GM18861 (cell line): ENCODE results near the gene BTC.
"Not testable (repeated sequence)": the region's sequence is repeated elsewhere in the genome, so short reads cannot be mapped to it uniquely, and the experiment has no call there.

ENCODE experiments used
- ATAC-seq: cut with Tn5 transposase; IDR thresholded peaks from one replicate; pipeline ENCODE4 v1.9.1; 2021; ENCODE audit not compliant: unreplicated experiment

Gene BTC

DNA sequence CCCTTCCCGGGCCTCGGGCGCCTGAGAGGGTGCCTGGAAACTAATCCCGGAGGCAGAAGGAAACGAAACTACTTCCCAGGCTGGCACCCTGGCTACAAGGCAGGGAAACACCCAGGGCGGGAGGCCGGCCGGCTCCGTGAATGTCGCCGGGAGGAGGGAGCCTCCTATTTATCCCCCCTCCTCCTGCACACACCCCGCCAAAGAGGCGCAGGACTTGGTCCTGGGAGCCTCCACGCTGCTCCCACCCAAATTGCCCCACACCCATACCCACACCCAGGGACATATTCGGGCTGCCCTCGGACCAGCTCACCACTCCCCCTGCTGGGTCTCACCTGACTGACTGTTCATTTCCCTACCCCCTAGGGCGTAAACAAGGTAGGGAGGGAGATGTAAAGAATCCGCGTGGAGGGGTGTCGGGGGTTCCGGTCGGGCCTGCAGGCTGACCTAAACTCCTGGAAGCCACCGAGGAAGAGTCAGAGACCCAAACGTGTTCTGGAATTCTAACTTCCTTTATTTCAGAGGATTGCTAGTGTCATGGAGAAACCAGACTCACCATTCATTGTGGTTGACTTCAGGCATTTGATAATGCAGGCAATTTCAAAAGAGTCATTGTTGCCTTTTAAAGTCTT, at the start of gene BTC:
Gene BTC, minus strand, starts transcription at position 142 of the 629 bp plus-strand sequence. CDS start 198 bp downstream, outside the sequence.
- ATAC-seq: no peak

DNA sequence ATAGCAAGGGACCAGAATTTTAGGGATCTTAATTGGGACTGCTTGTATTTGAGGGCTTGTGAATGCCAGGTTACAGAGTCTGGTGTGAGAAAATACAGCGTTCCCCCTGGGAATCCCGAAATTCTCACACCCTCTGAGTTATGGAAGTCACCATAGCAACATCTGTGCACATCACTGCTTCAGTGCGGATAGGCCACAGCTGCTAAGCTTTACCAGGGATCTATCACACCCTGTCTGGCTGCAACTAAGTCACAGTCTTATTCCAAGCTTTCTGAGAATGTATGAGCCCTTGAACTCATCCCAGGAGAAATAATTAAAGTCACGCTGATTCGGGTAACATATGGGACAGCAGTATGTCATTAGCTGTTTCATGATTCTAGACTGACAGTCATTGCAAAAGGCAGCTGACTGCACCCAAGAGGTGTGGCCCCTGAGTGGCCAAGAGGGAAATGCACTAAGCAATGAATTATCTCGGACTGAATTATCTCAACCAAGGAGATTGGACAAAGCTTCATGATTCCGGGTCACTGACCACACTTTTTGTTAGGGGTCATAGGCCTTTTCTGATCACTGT, 46.7 kb upstream of the BTC start:
- ATAC-seq: no peak

DNA sequence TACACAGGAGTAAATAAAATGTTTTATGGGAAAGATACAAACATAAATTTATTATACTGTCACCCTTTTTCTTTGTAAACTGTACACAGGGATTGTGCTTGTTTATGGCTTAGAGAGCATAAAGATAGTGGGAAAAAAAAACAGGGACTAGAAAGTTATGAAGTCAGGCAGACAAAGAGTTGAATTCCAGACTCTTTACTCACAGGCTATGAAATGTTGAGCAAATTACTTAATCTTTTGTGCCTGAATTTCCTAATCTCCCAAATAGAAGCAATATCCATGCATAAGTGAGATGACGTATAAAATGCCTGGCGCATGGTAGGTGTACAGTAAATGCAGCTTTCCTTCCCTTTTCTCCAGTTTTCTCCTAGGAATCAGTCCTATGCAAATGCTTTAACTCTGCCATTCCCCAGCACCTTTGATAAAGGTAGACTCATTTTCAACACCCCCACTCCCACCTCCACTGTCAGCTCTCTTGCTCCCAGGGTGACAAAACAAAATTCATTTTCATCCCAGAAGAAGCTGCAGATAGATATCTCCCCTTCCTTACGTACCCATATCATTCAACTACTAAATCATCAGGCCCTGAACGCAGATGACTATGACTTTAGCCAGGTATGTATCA, 44.5 kb upstream of the BTC start:
- ATAC-seq: no peak

DNA sequence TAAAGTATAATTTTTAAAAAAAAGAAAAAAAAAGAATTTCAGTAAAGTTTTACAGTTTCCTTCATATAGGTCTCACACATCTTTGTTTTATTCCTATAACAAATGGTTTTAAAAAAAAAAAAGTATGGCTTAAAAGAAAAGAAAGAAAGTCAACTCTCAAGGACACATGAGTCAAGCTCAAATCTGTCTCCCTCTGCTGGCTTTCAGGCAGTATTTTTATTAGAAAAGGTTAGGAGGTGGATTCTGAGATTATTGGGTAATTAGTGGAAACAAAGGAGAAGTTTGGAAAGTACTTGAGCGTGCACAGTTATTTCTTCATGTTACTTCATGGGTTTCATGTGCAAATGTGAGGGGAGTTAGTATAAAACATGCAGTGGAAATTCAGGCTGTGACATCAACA, 36.6 kb upstream of the BTC start:
- no peak for ATAC-seq

- peak; percentile 77 for ATAC-seq
Observed at GRCh38 chr4:74823194-74823593, 28.9 kb upstream of the BTC start.

DNA sequence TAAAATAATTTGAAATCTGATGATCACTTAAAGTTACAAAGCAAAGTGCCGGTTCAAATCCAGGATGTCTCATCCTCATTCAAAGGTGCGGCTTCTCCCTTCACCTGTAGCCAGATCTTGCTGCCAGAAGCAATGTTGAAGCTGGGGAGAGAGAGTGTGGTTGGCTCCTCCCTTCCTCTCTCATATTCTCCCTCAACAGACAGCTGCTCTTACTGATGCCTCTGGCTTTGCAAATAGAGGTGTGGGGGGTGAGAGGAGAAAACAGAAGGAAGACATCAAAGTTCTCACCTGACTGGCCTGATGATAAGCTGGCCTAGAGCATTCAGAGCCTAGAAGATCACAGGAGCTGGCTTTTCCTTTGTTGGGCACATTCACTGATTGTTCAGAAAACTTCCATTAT, 28.3 kb upstream of the BTC start:
- no peak for ATAC-seq

GRCh38 chr4:74821541-74821940, 27.2 kb upstream of the BTC start:
- ATAC-seq: no peak

DNA sequence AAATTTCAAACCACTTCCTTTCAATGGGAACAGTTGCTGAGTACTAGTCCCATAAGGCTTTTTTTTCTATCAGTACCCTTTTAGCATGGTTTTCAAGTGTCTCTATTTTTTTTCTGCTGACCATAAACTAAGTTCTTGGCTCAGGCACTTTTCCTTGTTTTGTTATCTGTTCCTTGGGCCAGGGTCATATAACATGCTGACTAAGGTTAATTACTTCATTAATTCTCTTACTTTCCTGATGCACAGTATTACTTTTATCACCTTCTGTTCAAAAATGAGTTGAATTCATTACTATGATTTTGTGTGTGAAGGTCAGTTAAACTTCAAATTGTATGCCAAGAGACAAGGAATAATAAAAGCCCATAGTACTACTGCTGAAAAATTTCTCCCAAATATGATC, 19.7 kb upstream of the BTC start:
- no peak for ATAC-seq

GRCh38 chr4:74812056-74812455, 17.7 kb upstream of the BTC start:
- not testable (repeated sequence) for ATAC-seq

- ATAC-seq: no peak
Observed at GRCh38 chr4:74805601-74806000, 11.3 kb upstream of the BTC start.

- ATAC-seq: no peak
Observed at GRCh38 chr4:74800310-74800709, 6.0 kb upstream of the BTC start.

DNA sequence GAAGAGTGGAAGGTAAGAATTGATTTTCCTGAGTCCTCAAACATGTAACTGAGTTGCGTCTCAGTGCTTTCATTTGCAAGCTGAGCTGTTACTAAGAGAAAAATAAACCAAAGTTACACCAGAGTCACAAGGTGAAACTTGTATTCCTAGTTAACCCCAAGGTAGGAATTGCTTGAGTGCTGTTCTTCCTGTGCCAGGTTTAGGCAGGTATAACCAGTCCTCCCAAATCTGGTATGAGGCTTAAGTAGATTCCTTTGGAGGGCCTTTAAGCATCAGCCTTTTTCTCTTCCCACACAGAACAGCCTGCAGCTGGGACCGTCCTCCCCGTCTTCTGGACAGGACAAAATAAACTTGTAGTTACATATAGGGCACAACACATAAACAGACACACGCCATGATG, 2.3 kb upstream of the BTC start:
- no peak for ATAC-seq

- ATAC-seq: no peak
Observed at GRCh38 chr4:74793757-74794381, 454 bp downstream of the BTC start.

- no peak for ATAC-seq
Observed at GRCh38 chr4:74790652-74791051, 3.7 kb downstream of the BTC start.

- no peak for ATAC-seq
Observed at GRCh38 chr4:74789518-74789917, 4.8 kb downstream of the BTC start.

DNA sequence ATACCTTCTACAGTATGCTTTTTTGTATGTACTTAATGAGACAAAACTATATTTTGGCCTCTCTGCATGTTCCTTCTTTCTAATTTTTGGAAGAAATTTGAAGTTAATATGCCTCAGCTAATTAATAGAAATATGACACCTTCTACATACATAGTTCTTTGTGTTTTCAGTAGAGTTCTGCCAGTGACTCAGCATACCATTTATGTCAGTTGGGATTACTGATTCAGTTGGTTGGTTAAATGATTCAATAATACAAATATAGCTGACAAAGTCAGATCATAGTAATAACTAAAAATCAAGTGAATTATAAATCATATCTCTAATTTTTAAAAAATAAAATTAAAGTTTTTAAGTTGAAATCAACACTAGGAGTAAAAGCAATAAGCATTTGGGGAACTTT, 16.8 kb downstream of the BTC start:
- no peak for ATAC-seq

DNA sequence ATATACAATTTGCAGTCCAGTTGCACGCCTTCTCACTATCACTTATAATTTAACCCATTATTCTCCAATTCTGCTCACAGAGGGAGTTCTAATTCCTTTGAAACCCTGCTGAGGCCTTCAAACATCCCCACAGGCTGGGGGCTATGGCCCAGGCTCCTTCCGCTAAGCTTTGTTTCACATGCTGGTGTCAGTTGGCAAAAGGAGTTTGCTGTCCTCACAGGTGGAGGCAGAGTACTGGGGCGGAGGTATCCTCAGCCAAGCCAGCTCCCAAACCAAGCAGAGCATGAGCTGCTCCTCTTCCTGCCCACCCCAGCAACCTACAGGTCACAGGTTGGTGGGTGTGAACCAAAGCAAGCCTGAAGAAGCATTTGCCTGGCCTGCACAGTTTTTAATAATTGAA, 21.5 kb downstream of the BTC start:
- ATAC-seq: no peak

DNA sequence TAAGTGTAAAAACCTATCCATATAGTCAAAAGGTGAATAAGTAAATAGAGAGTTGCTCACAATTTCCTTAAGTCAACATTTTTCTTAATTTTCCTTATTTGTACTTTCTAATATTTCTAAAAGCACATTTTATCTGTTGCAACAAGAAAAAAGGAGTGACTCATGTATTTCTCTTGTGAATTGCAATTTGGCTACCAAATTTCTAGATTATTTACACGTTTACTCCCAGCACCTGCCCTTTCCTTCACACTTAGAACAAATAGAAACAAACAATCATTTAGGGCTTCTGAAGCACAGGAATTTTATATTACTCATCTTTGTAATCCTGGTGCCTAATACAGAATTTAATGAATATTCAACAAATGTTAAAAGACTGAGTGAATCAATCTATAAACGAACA, 22.2 kb downstream of the BTC start:
- no peak for ATAC-seq

DNA sequence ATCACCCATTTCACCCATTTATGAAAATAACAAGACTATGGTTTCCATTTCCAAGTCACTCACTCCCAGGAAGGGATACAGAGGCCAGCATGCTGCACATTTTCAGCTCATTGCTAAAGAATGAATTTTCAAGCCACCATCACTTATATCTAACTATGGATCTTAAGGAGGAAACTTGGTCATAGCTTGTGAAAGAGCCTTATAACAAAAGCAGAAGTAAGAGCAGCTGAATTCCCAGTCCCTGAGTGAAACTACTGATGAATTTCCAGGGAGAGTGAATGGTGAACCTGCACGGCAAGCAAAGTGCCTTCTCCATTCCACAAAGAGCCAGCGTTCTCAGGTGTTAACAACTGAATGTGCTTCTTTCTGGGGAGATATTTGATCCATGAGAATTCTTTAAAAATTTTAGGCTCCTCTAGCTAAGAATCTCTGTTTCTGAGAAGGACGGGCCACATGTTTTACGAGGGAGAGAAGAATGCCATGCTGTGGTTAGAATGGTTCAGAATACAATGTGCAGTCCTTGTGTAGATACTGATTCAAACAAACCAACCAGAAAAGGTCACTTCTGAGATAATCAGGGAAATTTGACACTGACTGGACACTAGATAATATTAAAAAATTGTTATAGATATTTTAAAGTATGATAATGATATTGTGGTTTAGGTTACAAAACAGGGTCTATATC, 24.0 kb downstream of the BTC start:
- no peak for ATAC-seq

- ATAC-seq: peak; percentile 57
Observed at GRCh38 chr4:74768857-74769525, 25.3 kb downstream of the BTC start.

GRCh38 chr4:74764119-74764518, 30.2 kb downstream of the BTC start:
- ATAC-seq: no peak
